SHP77 treated with DMSO at 0.1 percent for 48 hours (cell line): ENCODE results near the gene CXXC5.
A peak's percentile ranks its signal among the peaks of the same experiment; 100 is the strongest.

ENCODE experiments used
- DNase-seq: peaks from one replicate; lab custom pipeline; 2025; lab: John Stamatoyannopoulos, UW

Gene CXXC5

DNA sequence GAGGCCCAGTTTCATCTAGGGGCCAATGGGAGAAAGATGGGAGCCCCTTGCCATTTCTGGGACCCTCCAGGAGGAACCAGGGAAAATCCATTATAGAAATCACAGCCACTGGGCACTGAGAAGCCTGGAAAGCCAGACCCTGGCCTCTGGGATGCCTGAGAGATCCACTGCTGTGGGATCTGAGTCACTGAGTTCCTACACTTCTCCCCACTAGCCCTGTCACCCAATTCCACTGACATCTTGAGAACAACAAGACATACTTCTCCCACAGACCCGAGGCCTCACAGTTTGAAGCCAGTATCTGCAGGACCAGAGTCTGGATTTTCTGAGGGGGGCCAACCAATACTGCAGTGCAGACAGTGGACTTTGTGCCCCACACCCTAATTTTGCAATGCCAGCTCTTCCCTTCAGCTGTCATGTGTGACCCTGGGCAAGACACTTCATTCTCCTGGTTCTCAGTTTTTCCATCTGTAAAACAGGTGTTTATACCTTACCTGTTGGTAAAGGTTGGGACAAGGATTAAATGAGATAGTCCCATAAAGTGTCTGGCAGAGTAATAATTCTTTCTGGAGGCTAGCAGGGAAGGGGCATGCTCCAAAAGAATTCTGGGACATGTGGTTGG lies 46.5 kb downstream of the CXXC5 start:
- DNase-seq = no peak

DNA sequence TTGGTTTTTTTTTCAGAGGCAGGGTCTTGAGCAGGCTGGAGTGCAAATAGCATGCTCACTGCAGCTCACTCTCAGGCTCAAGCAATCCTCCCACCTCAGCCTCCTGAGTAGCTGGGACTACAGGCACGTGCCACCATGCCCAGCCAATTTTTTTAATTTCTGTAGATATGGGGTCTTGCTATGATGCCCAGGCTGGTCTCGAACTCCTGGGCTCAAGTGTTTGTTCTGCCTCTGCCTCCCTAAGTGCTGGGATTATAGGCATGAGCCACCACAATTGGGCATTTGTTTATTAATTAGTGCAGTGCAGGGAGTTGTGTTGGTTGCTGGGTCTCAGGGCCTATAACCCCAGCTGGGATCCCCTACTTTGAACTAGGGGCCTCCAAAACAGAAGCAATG lies 47.0 kb downstream of the CXXC5 start:
- no peak for DNase-seq

DNA sequence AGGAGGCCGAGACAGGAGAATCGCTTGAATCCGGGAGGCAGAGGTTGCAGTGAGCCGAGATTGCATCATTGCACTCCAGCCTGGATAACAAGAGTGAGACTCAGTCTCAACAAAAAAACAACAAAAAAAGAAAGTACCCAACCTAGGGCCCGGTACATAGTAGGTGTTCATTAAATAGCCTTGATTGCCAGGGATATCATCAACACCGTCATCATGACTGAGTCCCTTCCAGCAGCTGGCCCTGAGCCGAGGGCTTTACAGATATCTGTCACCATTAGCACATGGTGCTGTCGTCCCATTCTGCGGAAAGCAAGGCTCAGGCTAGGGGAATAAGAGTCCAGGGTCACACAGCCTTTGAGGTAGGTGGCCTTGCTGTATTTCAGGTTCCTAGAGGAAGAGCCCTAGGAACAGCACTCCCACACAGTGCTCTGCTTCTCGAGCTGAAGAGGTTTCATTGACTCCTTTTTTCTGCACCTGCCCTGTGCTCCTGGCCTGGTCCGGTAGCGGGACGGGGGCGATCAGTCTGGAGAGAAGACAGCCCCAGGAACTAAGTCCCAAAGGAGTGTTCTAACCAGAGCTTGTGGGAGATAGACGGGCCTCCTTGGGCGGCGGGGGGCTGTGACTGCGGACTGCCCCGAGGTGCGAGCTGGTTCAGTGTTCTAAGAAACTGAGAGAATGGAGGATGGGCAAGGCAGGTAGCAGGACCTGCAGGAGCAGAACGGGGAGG lies 48.2 kb downstream of the CXXC5 start:
- no peak for DNase-seq

DNA sequence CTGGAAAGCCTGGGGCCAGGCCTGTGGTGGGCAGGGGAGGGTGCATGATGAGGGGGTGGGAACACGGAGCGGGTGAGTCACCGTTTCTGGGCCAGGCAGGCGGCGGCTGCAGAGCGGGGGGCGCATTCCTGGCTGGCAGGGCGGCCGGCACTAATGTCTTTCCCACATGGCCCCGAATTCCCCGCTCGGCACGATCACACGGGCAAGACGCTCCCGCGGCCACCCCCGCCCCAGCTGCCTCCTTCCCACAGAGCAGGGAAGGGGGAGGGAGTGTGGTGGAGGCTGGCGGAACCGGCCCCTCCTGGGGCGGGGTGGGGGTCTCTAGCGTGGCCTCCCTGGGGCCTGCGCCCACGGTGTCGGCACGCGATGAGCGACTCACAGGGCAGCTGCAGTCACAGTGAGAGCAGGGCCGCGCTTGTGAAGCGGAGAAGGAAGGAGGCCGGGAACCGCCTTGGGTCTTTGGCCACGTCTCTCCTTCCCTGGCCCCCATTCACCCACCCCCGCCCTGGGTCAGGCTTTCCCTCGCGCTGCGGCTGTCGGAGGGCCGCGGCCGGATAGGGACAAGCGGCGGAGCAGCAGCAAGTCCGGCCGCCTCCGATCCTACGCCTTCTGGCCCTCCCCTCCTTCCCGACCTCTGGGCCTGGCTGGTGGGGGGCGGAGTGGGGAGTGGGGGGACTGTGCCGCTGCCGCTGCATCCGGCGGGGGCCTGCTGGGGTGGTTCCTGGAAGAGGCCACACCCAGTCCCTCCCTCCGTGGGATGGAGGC lies 48.9 kb downstream of the CXXC5 start:
- DNase-seq = no peak

DNA sequence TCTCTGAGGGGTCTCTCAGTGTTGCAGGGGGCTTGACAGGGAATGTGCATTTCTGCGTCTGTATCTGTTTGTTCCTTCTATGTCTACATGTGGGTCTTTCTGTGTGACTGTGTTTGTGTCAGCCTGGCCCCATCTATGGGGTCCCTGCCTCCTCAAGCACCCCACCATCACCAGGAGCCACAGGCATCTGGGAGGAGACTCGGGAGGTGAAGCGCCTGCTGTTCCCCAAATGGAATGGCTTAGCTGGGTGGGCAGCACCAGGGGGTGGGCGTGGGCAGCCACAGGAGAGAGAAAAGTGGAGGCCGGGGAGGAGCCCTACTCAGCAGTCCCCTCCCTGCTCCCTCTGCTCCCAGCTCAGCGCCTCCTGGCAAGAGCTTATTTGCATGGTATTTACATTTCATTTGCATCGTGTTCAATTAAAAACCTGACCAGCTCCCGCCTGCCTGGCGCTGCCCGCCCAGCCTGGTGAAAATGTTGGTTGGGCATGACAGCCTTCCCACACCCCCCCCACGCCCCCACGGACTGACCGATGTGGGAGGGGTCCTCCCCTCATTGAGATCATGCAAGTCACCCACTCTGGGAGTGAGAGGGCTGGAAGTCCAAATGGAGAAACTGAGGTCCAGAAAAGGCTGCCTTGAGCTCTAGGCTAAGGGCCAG lies 50.5 kb downstream of the CXXC5 start:
- peak; percentile 18 for DNase-seq

DNA sequence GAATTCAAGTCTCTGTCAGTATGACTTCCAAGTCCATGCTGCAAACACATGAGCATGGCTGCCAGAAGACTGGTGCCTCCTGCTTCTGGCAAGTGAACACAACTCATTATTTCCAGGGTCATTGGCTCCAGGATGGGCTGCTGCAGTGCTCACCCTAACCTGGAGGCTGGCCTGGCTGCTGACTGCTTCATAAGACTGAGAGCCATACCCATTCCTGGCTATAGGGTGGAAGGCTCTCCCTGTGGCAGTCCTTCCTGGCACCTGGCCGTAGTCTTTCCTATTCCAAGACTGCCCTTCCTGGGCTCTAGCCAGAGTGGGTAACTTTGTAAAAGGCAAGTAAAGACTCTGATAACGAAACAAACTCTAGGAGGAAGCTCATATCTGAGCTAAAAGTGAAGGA lies 51.2 kb downstream of the CXXC5 start:
- DNase-seq = no peak

DNA sequence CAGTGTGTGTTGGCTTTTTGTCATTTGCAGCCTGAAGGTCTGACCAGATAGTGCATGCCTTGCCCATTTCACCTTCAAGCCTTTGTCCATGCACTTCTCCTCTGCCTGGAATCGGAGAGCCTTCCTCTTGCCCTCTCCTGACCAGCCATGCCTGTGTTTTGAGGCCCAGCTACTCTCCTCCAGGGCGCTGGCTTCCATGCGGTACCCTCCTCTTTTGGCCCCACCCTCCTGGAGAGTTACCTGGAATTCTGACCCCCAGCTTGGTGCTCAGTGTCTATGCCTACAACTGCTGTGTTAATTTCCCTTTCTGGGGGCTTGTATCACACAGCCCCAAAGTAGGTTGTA lies 52.5 kb downstream of the CXXC5 start:
- DNase-seq = no peak

DNA sequence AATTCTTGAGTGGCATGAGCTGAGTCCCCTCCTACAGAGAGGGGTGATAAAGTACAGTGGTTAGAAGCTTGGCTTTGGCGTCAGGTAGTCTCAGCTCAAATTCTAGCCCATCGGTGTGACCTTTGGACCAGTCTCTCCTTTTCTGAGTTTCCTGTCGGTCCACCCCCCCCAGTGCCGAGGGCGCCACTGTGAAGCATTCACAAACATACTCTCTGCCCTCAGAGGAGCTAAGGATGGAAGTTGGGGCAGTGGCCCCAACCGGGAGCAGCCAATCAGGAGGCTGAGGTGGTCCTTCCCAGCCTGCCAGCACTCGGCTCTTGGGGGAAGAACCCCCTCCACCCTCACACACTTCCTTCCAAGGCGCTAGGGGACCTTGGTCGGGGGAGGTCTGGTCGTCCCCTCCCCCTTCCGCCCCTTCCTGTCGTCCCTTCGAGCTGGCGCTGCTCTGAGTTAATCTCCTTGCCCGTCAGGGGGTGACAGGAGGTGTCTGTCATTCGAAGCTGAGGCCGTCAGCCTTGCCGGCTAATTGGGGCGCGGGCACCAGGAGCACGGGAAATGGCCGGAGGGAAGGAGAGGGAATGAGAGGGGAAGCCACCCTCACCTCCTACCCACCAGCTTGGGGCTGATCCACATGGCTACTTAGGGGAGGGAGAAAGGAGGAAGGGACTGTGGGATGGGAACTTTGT lies 53.0 kb downstream of the CXXC5 start:
- DNase-seq = no peak

DNA sequence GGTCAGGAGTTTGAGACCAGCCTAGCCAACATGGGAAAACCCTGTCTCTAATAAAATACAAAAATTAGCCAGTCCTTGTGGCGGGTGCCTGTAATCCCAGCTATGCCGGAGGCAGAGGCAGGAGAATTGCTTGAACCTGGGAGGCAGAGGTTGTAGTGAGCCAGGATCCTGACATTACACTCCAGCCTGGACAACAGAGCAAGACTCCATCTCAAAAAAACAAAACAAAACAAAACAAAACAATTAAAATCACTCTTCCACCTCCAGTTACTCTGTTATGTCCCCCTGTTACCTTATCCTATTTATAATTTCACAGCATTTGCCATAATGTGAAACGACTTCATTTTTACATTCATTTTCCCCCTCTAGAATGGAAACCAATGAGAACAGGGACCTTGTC lies 54.4 kb downstream of the CXXC5 start:
- DNase-seq = no peak

DNA sequence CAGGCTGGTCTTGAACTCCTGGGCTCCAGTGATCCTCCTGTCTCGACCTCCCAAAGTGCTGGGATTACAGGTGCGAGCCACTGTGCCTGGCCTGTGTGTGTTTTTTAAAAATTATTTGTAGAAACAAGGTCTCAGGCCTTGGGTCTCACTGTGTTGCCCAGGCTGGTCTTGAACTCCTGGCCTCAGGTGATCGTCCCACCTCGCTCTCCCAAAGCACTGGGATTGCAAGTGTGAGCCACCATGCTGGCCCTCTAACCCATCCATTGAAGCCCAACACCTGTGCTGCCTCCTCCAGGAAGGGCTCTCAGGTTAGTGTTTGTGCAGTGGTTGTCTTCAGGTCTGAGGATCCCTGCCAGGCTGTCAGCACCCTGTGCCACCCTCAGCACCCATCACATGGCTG lies 56.6 kb downstream of the CXXC5 start:
- no peak for DNase-seq

DNA sequence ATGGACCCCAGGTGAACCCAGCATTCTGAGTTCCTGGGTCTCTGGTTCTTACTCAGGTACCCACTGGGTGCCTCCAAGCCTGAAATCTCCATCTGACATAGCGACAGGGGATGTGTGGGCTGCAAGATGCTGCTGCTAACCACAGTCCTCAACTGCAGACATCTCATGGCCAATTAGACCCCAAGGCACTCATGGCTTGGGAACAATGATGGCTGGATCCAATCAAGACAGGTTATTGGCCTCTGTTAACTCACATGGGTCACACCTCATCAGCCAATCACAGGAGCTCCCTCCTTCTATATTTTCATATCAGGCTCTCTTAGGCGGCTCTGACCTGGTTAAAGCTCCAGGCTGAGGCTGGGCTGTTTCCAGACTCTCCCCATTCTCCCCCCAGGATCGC lies 57.0 kb downstream of the CXXC5 start:
- DNase-seq = no peak

DNA sequence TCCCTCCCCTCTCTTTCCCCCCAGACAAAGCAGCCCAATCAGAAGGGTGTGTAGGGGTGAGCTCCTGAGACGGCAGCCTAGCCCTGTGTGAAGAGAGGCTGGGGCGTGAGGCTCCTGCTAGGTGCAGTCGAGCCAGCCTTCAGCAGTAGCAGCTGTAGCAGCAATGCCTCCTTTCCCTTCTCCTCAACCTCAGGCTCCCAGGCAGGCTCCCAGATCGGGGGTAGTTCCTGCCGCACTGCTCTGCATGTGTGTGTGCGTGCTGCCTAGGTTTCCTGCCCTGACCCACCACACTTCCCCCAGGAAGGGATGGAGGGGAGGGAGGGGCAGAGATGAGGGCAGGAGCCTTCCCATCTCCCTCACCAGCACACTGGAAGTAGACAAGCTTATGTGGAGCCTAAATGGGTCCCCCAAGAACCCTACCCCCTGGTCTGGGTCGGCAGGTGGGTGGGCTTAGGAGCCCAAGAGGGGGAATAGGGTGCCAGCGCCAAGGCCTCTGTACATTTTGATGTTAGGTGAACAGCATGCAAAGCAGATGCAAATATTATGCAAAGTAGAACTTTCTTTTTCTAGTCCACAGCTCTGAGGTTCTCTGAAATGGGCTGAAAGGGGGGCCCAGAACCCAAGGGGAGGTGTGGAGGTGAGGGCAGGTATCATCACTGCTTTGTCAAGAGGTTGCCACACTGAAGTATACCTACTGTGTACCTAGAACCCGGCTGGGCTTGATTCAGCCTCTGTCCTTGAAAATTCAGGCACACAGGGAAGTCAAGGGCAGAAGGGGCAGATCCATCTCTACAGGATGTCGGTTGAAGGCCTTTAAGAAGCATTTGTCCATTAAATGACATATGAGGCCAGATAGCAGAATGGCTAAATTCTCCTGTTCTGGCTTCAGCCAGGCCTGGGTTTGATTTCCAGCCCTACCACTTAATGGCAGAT lies 57.8 kb downstream of the CXXC5 start:
- no peak for DNase-seq

DNA sequence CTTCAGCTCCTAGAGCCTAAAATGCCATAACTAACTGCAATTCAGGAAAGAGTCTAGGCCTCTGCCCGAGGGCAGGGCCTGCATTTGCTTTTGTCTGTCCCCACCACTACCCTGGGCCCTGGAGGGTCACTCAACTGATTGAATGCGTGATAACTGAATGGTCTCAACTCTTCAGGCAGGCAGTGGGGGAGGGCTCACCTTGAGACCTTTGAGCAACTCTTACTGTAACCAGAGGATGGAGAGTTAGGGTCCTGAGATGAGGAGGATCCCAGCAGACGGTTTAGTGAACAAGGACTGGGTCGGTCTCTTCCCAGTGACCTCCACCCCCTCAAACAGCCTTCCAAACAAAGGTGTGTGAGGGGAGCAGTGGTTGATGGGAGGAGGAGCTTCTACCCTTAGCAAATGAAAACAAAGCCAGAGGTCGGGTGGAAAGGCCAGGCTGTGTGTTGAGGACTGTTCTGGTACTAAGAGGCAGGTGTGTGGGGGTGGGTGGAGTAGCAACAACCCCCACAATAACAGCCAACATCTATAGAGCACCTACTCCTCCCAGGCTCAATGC lies 59.4 kb downstream of the CXXC5 start:
- no peak for DNase-seq

DNA sequence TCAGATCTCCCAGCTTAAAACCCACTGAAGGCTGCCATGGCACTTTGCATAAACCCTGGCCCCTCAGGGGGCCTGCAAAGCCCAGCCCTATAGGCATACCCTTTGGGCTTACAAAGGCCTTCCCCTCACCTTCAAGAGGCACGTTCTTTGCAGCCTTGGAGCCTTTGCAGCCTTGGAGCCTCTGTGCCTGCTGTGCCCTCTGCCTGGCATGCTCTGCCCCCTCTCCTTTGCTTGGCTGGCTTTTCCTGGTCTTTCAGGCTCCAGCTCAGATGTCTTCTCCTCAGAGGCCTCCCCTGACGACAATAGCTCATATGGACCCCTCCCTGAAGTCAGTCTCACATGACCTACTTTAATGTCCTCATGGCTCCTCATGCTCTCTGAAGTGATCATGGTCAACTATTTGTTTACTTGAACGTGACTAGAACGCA lies 60.3 kb downstream of the CXXC5 start:
- no peak for DNase-seq

DNA sequence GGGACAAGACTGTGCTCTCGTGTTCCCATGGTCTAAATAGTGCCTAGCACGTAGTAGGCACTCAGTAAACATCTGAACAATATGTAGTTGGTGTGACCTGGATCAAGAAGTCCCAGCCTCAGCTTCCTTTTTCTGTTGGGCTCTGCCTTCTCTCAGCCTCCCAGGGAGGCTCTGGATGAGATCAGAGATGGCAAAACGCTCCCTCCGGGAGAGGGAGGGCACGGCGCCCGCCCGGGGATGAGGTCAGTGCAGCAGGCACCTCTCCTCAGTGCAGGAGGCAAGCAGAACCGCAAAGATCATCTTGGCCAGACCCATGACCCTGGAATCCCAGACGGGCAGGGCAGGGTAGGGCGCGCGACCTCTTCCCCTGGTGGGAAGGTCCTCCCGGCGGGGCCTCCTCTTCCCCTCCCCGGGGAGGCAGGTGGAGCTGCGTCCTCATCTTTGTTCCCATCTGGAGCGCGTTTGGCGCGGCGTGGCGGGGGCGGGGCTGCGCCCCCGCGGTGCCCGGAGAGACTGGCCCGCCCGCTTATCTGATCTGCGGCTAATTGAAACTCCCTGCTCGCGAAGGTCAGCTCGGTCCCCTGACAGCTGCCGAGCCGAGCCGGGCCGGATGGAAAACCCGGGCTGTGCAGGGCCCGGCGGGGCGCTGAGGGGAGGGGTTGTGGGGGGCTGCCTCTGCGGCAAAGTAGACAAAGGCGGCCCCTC lies 60.9 kb downstream of the CXXC5 start:
- DNase-seq = peak; percentile 82

DNA sequence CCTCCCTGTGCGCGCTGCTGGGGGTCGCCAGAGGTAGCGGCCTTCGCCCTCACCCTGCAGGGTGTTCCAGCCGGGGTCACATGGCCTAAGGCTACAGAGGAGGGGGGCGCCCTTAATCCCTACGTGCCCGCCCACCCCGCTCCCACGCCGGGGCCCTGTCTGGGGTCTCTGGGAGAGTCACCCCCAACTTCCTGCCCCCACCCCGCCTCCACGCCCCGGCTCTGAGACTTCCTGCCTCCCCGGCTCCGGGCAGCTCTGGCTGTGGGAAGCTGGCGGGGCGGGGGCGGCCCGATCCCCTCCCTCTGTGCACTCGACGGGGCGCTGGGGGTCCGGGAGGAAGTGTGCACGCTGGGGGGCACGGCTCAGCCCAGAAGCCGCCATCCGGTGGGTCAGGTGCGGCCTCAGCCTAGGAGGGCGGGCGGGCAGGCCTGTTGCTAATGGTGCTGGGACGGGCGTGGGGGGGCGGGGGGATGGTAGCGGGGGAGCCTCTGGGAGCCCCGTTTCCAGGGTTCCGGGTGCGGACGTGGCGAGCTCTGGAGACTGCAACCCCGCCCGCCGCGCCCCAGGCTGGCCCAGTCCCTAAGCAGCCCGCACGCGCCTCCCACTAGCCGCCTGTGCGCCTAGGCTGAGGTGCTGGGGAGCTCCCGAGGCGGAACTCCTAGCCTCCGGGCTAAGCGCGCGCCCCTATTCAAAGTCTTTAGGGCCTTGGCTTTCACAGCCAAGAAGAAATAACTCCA lies 61.6 kb downstream of the CXXC5 start:
- no peak for DNase-seq

DNA sequence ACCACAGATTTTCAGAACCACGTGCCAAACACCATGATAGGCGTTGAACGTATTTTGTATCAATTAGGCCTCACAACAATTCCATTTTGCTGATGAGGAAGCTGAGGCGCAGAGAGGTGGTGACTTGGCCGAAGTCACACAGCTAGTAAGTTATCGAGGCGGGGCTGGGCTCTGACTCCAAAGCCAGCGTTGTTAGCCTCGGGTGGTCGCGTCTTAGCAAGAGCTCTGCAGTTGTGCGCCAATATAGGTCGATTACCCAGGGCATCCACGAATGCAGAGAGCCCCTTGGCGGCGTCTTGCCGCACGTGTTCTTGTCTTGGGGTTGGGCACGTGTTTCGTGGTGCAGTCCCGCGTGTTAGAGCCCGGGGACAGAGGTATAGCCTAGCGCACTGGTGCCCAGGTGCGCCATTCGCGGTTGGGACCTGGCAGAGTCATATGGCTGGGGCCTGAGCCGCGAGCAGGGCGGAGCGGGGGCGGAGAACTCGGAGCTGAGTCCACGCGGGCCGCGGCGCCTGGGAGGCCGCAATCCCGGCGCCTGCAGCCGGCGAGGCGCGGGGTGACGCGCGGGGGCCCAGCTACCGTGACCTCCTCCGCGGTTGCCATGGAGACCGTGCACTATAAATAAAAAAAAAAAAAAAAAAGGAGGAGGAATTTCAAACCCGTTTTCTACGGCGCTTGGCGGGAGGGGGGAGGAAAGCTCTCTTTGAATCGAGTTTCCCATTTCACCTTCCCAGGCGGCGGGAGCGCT lies 62.3 kb downstream of the CXXC5 start:
- no peak for DNase-seq

DNA sequence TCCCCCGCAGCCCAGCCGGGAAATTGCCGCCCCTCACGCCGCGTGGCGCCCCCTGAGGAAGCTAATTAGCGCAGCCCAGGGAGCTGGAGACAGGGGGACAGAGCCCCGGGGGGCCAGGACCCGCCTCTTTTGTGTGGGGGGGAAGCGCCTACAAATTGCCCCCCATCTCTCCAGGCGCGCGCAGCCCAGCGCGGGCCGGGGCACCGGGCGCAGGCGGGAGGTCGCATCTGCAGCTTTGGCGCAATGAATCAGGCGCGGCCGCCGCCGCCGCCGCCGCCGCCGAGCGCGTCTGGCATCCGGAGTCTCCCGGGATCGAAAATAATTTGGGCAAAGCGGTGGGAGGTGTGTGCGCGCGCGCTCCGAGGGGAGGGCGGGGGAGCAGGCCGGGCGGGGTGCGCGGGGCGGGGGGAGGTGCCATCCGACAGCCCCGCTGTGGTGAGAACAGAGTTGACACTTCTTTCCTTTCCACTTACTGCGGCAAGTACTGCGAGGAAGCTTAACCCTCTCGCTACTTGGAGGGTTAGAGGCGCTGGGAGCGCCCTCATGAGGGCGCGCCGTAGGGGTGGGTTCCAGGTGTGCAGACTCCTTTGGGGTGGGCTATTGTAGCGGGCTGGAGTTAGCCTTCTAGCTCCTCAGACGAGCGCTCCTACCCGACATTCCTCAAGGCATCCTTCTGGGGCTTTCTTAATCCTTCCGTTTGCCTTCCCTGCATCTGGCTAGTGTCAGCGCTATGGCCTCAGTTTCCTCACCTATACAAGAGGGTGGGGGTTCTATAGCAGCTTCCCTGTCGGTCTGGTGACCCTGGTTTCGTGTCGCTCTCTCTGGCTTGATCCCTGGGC lies 63.1 kb downstream of the CXXC5 start:
- no peak for DNase-seq
